Mesenteric fat pad (tissue), 1 donor: ENCODE data around the gene TNC. TPM values are rescaled to one million over a fixed set of nuclear protein-coding genes. Genes with fewer than 3 reads are reported as not detected.

ENCODE experiments used
- DNase-seq: peaks from one replicate; pipeline ENCODE4 v3.0.0-alpha.2; 2020; ENCODE audit warnings: low spot score
- total RNA-seq: library from RNA; stranded (reverse); fragmentation: NEBNext Ultra II Directional; extraction: Animal tissue kit (Norgen Biotek cat#: 25700); gene quantifications from one replicate; pipeline ENCODE4 v1.2.1, GENCODE V29; 2021
- donor health status: DM: yes; HTN: yes; CAD: no.

Gene TNC
- total RNA-seq, 1 donor from 2014 or later: 32.6 TPM

GRCh38 chr9:115104908-115105307 is 13.0 kb downstream of the TNC start:
- no peak for DNase-seq

DNA sequence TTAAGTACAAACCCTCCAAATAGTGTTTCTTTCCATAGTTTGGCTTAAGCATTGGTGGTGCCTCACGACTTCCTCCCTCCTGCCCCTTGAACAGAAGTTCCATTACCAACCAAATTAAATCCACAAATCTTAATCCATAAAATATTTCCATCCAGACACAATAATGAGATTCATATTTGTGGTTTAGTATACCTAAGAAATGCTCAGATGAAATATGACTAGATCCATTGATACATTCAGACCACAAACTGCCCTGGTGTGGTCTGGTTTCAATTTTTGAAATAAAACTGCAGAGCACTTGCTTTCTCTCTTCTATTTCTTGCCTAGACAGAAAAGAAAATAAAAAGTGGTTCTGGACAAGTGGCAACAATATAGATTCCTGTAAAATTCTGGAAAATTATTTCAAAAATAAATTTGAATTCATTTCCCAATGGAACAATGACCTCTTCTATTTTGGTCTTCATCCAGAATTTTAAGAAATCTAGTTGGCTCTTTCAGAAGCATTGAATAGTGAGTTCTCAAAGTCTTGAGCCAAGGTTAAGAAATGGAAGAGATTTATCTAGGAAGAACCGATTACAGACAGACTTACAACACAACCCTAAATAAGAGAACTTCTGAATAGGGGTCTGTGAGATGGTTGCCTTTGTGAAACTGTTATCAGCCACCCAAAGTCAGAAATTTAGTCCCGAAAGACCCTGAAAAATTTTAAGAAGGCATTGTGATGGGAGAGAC is 14.0 kb downstream of the TNC start:
- DNase-seq: no peak

DNA sequence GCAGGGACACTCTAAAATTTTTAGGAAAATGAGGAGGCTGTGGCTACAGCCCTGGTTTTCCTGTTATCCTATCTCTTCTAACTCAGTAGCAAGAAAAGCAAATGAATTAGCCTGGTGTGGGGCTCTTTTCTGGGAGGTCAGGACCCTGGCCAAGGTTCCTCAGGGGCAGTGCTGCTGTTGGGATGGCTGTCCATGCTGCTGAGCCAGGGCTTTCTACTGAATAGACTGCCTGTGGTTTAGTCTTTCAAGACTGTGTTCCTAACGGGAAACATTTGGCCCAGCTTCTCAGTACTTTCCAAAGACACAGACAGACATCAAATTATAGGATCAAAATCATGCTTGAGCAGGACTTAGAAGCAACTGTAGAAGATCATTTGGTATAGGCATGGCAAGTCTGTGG is 18.1 kb downstream of the TNC start:
- no peak for DNase-seq

DNA sequence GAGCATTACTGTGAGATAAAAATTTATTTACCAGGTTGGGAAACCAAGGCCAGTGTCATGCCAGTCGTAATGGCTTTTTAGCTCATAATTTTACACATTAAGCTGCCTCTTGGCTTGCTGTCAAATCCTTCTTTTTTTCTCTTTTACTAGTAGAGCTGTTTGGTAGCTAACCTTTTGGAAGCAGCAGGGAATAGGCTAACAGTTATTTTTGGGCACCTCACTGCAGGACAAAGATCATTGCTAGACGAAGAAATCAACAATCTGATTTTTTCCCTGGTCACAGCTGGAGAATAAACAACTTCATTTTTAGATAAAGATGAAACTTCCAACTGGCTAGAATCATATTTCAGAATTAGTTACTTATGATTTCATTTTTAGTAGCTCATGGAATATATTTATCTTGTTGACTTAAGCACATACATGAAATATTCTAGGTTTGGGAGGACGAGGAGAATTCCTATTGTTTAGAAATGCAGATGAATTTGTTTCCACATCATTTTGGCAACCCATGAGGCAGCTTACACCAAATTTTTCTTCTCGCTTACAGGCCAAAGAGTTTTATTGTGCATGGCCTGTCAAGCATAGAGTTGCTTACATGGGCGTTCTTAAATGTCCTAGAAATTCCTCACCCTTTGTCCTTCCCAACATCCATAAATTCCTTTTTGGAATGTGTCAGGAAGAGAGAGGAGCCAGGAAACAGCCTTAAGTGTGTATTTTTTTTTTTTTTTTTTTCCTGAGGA is 19.6 kb downstream of the TNC start:
- DNase-seq: no peak

DNA sequence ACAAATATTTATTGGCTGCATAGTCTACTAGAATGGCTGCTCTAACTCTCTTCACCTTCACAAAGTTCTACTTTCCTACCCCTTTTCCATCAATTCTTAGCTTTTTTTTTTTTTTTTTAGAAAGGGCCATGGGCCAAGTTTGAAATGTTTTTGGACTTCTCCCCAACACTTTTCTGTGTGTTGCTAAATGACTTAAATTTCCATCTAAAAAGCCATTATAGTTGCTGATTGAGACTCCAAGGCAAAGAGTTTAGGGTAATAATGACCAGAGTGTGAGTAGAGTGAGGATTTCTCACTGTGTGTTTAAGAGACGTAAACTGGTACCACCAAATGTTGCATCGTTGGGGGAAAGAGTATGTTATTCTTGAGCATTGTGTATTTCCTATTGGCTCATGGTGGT is 24.4 kb downstream of the TNC start:
- no peak for DNase-seq

DNA sequence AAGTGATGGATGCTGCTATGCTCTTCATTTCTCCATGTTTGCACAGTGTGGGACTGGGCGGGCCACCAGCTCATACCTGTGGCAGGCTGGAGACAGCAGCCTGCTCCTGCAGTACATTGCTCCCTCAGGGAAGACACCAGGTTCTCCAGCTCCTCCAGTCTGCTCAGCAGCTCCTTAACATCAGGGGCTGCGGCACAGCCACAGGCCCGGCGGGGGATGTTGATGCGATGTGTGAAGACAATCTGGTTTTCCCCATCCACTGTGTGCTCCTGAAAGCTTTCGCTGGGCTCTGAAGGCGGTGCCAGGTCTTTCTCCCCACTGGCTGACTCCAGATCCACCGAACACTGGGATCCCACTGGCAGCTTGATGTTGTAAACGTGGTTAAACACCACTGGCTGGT is 27.5 kb downstream of the TNC start:
- DNase-seq: no peak

- no peak for DNase-seq
Observed at GRCh38 chr9:115088860-115089259, 29.1 kb downstream of the TNC start.

DNA sequence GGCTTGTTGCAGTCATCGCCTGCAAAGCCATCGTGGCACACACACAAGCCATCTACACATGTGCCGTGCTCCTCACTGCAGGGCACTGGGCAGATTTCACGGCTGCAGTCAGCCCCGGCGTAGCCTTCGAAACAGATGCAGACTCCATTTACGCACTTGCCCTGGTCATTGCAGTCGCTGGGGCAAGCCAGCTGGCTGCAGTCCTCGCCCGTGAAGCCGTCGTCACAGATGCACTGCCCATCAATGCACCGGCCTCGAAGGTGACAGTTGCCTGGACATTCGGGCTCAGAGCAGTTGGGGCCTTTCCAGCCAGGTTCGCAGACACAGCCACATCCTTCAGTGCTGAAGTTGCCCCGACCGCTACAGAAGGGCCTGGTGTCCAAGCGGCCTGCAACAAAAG is 31.1 kb downstream of the TNC start:
- no peak for DNase-seq

- no peak for DNase-seq
Observed at GRCh38 chr9:115086461-115086860, 31.5 kb downstream of the TNC start.

DNA sequence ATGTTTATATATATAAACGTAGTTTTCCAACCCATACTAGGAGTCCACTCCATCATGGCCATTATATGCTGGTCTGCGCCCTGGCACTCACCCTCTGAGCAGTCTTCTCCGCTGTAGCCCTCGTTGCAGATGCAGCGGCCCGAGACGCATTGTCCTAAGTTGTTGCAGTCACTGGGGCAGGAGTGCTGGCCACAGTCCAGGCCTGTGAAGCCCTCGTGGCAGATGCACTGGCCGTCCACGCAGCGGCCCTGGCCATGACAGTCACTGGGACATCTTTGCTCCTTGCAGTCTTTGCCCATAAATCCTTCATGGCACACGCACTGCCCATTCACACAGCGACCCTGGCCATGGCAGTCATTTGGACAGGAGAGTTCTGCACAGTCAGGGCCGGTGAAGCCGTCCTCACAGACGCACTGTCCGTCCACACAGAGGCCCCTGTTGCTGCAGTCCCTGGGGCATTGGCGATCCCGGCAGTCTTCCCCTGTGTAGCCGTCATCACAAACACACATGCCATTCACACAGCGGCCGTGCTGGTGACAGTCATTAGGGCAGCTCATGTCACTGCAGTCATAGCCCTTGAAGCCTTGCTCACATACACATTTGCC is 32.1 kb downstream of the TNC start:
- DNase-seq: no peak

- DNase-seq: no peak
Observed at GRCh38 chr9:115084709-115085108, 33.2 kb downstream of the TNC start.

DNA sequence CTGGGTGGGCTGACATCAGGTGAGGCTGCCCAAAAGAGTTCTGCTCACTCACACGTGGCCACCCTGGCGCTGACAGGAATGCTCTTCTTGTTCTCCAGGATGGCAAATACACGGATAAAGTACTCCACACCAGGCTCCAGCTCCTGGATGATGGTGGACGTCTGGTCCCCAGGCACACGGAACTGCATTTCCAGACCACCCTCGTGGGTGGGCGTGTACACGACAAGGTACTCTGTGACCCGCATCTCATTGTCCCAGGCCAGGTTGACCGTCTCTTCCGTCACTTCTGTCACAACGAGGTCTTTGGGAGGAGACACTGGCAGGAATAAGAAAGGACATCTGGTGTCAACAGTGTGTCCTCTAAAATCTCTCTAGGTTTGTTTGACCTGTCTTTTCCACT is 33.8 kb downstream of the TNC start:
- DNase-seq: no peak

DNA sequence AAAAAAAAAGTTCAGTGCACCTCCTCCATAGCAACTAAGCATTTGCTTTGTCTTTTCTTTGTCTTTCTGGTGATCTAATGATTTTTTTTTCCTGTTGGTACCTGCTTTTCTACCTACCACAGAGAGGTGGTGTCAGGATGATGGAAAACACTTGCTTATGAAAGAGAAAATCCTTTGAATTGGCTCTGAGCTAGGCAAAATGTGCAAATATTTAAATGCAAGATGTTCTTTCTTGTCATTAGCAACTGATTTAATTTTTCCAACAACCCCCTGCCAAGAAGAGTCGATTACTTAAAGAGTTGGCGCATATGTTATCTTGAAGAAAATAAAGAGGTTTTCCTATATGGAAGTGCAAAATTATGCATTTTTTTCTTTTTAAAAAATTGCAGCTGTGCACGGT is 37.7 kb downstream of the TNC start:
- no peak for DNase-seq

GRCh38 chr9:115079156-115079555 is 38.8 kb downstream of the TNC start:
- no peak for DNase-seq

- DNase-seq: no peak
Observed at GRCh38 chr9:115073456-115073855, 44.5 kb downstream of the TNC start.

DNA sequence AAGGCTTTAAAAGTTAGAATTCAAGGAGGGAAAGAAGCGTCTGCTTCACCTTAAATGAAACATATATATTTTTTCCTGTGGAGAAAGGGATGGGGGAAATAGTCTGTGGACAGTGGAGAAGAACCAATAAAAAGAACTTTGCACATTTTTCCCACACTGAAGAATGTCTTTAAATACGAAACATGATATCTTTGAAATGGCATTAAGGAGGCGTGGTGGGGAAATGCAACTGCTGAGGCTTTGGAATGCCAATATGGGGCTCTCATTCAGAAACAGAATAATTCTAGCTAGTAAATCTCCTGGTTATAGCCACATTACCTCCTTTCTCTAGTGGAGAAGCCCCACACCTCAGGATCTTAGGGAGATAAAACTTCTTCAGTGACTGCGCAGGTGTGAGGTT is 46.8 kb downstream of the TNC start:
- DNase-seq: no peak

DNA sequence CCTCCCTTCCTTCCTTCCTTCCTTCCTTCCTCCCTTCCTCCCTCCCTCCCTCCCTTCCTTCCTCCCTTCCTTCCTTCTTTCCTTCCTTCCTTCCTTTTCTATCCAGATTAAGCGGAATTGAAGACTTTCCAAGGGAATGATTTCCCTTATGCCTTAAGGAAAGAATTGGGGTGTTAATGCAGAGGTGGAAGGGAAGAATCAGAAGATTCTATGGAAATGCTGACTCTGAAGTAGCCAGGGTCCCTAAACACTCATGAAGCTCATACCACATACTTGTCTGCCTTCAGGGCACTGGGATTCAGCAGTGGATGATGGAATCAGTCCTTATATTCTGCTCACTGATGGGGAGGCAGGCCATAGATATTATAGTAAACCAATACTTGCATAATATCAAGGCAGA is 48.2 kb downstream of the TNC start:
- DNase-seq: no peak

DNA sequence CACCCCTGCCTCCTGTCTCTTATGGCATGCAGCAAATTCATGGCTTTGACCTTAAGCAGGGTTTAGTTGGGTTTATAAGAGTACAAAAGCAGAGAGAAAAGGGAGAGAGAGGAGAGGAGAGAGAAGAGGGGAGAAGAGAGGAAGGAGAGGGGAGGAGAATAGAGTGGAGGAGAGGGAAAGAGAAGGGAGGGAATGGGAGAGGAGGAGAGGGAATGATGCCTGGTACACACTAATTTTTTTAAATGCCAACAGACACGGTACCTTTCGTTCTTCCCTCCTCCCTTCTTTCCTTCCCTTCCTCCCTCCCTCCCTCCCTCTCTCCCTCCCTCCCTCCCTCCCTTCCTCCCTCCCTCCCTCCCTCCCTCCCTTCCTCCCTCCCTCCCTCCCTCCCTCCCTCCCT is 48.7 kb downstream of the TNC start:
- no peak for DNase-seq

GRCh38 chr9:115068031-115068430 is 49.9 kb downstream of the TNC start:
- DNase-seq: no peak

DNA sequence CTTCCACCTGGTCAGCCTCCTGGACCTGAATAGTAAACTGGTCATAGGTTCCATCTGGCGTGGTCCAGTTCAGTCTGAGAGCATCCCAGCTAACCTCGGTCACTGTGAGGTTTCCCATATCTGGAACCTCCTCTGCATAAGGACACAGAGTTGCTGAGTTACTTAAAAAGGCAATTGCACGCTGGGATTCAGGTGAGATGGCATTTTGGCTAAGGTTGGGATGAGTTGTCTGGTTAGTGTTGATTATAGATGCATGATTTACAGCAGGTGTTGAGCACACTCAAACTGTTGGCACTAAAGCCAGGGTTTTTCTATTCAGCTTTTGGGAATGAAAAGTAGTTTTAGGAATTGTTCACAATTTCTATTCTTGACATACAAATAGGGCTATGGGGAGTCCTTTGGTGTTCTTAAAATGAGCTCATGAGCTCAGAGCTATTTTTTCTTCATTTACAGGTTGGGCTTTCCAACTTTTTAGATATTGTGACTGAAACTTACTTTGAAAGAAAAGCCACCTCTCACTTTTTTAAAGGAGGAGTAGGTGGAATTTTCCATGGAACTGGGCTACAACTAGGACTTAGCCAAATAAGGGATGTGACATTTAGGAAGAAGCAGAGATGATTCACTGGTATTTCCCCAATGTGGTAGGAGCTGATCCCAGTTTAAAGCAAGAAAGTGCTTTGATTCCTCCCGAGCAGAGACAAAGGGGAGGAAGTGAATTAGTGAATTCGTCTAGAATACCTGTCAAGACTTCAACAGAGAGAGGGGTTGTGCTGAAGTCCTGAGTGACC is 54.7 kb downstream of the TNC start:
- DNase-seq: no peak

- no peak for DNase-seq
Observed at GRCh38 chr9:115058684-115059315, 59.2 kb downstream of the TNC start.
